GM23338 (cell line): ENCODE results near the gene SH2D5. TPM values are rescaled to one million over a fixed set of nuclear protein-coding genes. Genes with fewer than 3 reads are reported as not detected.

ENCODE experiments used
- ATAC-seq: fragments of 200-7000 bp; cut with Tn5 transposase; 3 replicates; pipeline ENCODE4 v1.9.1; 2020
- DNase-seq: peaks from one replicate; pipeline ENCODE4 v3.0.0-alpha.2; 2015; ENCODE audit warnings: low spot score
- H2AFZ ChIP-seq: fragments of 200-600 bp; sonication (generic); 2 replicates; pipeline ENCODE4 v1.8.0; 2016; ENCODE audit warnings: antibody characterized with exemption, mild to moderate bottlenecking, moderate library complexity
- H3F3A ChIP-seq: fragments of 200-600 bp; sonication (generic); replicated peaks from 2 replicates; pipeline ENCODE4 v1.8.0; 2017; ENCODE audit warnings: antibody characterized with exemption, mixed run types, low read depth
- H3K27ac ChIP-seq: fragments of 200-600 bp; sonication (generic); 2 replicates; pipeline ENCODE4 v1.6.1; 2016; ENCODE audit warnings: low read depth
- H3K27me3 ChIP-seq: fragments of 200-600 bp; sonication (generic); 2 replicates; pipeline ENCODE4 v1.8.0; 2016; ENCODE audit warnings: mild to moderate bottlenecking, mixed run types, moderate library complexity; ENCODE audit not compliant: insufficient read depth
- H3K36me3 ChIP-seq: fragments of 200-600 bp; sonication (generic); 2 replicates; pipeline ENCODE4 v1.8.0; 2016; ENCODE audit warnings: mild to moderate bottlenecking; ENCODE audit not compliant: insufficient read depth
- H3K4me1 ChIP-seq: fragments of 200-600 bp; sonication (generic); 2 replicates; pipeline ENCODE4 v1.8.0; 2016; ENCODE audit warnings: mild to moderate bottlenecking, moderate library complexity; ENCODE audit not compliant: insufficient read depth
- H3K4me2 ChIP-seq: fragments of 200-600 bp; sonication (generic); 2 replicates; pipeline ENCODE4 v1.7.1; 2017; ENCODE audit warnings: mixed run types
- H3K4me3 ChIP-seq: fragments of 200-600 bp; sonication (generic); 2 replicates; pipeline ENCODE4 v1.6.1; 2016; ENCODE audit warnings: mixed run types
- H3K79me2 ChIP-seq: fragments of 200-600 bp; sonication (generic); replicated peaks from 2 replicates; pipeline ENCODE4 v1.8.0; 2017; ENCODE audit warnings: mild to moderate bottlenecking; ENCODE audit not compliant: insufficient read depth
- H3K9me2 ChIP-seq: fragments of 200-600 bp; sonication (generic); 2 replicates; pipeline ENCODE4 v1.8.0; 2017; ENCODE audit not compliant: insufficient read depth
- H4K20me1 ChIP-seq: fragments of 200-600 bp; sonication (generic); replicated peaks from 2 replicates; pipeline ENCODE4 v1.8.0; 2017; ENCODE audit warnings: mild to moderate bottlenecking; ENCODE audit not compliant: insufficient read depth
- H3K27ac Mint-ChIP-seq: 2 replicates; pipeline ENCODE4 v1.8.0; 2020; ENCODE audit warnings: inconsistent platforms, mild to moderate bottlenecking, moderate library complexity, mixed read lengths
- H3K27me3 Mint-ChIP-seq: 3 replicates; pipeline ENCODE4 v1.8.0; 2022; ENCODE audit warnings: low read depth, mild to moderate bottlenecking, moderate library complexity, mixed read lengths, inconsistent platforms; ENCODE audit not compliant: insufficient read depth, poor library complexity
- H3K36me3 Mint-ChIP-seq: 3 replicates; pipeline ENCODE4 v1.8.0; 2021; ENCODE audit warnings: low read depth, mild to moderate bottlenecking, inconsistent platforms, moderate library complexity, mixed read lengths
- H3K4me1 Mint-ChIP-seq: 3 replicates; pipeline ENCODE4 v1.8.0; 2020; ENCODE audit warnings: mild to moderate bottlenecking, inconsistent platforms, mixed read lengths
- H3K4me3 Mint-ChIP-seq: 3 replicates; pipeline ENCODE4 v1.8.0; 2021; ENCODE audit warnings: moderate library complexity, mild to moderate bottlenecking, inconsistent platforms, mixed read lengths
- H3K9me3 Mint-ChIP-seq: 3 replicates; pipeline ENCODE4 v1.8.0; 2020; ENCODE audit warnings: moderate library complexity, mild to moderate bottlenecking, inconsistent platforms, mixed read lengths
- CREB1 ChIP-seq: fragments of 250-450 bp; sonication (Bioruptor Pico); IDR thresholded peaks from 2 replicates; pipeline ENCODE4 v1.5.0; 2020; ENCODE audit warnings: low read depth, mild to moderate bottlenecking, moderate library complexity
- EZH2 ChIP-seq: fragments of 200-600 bp; sonication (generic); IDR thresholded peaks from one replicate; pipeline ENCODE4 v1.8.0; 2017; ENCODE audit warnings: antibody characterized with exemption, mild to moderate bottlenecking, low read depth; ENCODE audit not compliant: unreplicated experiment
- EZH2phosphoT487 ChIP-seq: fragments of 200-600 bp; sonication (generic); IDR thresholded peaks from one replicate; pipeline ENCODE4 v1.8.1; 2018; ENCODE audit warnings: antibody characterized with exemption; ENCODE audit not compliant: unreplicated experiment
- JUNB ChIP-seq: IDR thresholded peaks from one replicate; pipeline ENCODE4 v1.6.1; 2016; ENCODE audit warnings: antibody characterized with exemption; ENCODE audit not compliant: unreplicated experiment
- NANOG ChIP-seq: IDR thresholded peaks from 2 replicates; pipeline ENCODE4 v1.6.1; 2016; ENCODE audit warnings: antibody characterized with exemption, borderline replicate concordance
- ZNF331 ChIP-seq: fragments of 250-450 bp; sonication (Bioruptor Pico); IDR thresholded peaks from 2 replicates; pipeline ENCODE4 v1.5.0; 2020; ENCODE audit warnings: low read depth, mild to moderate bottlenecking, moderate library complexity
- polyA plus RNA-seq: library from polyadenylated mRNA; unstranded; fragments of >200 nt; fragmentation: Nextera tagmentation; extraction: Ambion mirVana; gene quantifications from 2 replicates; pipeline ENCODE4 v1.2.1, GENCODE V29; 2016
- total RNA-seq: library from RNA; depleted of rRNA; stranded (reverse); fragments of >200 nt; shearing (Covaris generic); gene quantifications from 2 replicates; pipeline ENCODE4 v1.2.3, GENCODE V29; 2014
- TF ChIP-seq, protein P1 (sequence below), 2 experiments: fragments of 200-600 bp in 1 of 2; sonication (generic) in 1 of 2; conservative IDR thresholded peaks; 2 replicates each; pipeline versions ENCODE4 v1.5.1 to v1.6.1; 2016 to 2017; ENCODE audit warnings: antibody characterized with exemption in 2 of 2, low read depth in 2 of 2, mild to moderate bottlenecking in 2 of 2, moderate library complexity in 1 of 2
- TF ChIP-seq, protein P2 (sequence below): fragments of 250-450 bp; sonication (Bioruptor Pico); IDR thresholded peaks from 2 replicates; pipeline ENCODE4 v1.5.0; 2020; ENCODE audit warnings: mild to moderate bottlenecking, moderate library complexity

SH2D5 gene
- total and polyA plus RNA-seq, 2 experiments from 2014 or later, result 5.0 to 24.8 TPM

DNA sequence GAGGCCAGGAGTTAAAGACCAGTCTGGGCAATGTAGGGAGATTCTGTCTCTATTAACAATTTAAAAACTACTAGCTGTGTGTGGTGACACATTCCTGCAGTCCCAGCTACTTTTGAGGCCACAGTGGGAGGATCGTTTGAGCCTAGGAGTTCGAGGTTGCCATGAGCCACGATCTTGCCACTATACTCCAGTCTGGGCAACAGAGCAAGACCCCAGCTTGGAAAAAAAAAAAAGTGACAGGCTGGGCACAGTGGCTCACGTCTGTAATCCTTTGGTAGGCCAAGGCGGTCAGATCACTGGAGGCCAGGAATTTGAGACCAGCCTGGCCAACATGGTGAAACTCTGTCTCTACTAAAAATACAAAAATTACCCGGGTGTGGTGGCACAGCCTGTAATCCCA, 27.8 kb upstream of the SH2D5 start:
- H3F3A ChIP-seq, result no peaks in the 10 kb centered on the region
- no peak for ATAC-seq
- H3K9me2 ChIP-seq, result no peaks in the 10 kb centered on the region
- H4K20me1 ChIP-seq, result peaks cover 15% of the 10 kb centered on the region; the same call in 1 of the 2 replicates
- H3K36me3 ChIP-seq, result peaks cover 64% of the 10 kb centered on the region
- Mint-ChIP-seq H3K27me3 (peaks cover 6% of the 10 kb centered on the region), H3K4me3 (no peak overlapping the region), H3K36me3 (peaks cover 93% of the 10 kb centered on the region), H3K9me3 (no peaks in the 10 kb centered on the region), H3K27ac (no peak overlapping the region), H3K4me1 (peaks cover 10% of the 10 kb centered on the region; the same call in 2 of the 3 replicates)
- H3K27ac ChIP-seq, result no peak overlapping the region
- no peak overlapping the region for H2AFZ ChIP-seq
- H3K79me2 ChIP-seq, result no peaks in the 10 kb centered on the region
- no peak for TF ChIP-seq CREB1 (CRISPR knock-in tag)
- no peak for TF ChIP-seq EZH2phosphoT487
- no peaks in the 10 kb centered on the region for H3K27me3 ChIP-seq
- H3K4me3 ChIP-seq, result no peak overlapping the region
- H3K4me1 ChIP-seq, result peaks cover 16% of the 10 kb centered on the region; the same call in 1 of the 2 replicates
- H3K4me2 ChIP-seq, result no peak overlapping the region
- no peak for DNase-seq

DNA sequence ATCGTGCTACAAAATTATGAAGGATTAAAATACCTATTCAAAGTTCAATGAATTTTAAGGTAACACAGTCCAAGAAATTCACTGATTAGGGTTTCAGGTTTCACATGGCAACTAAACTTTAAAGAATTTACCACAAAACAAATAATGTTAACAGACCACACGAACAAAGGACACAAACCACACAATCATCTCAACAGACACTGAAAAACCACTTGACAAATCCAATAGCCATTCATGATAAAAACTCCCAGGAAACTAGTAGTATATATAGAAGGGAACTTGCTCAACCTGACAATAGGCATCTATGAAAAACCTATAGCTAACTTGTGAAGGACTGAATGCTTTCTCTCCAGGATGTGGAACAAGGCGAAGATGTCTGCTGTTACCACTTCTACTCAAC, 21.1 kb upstream of the SH2D5 start:
- TF ChIP-seq, protein P1, sequence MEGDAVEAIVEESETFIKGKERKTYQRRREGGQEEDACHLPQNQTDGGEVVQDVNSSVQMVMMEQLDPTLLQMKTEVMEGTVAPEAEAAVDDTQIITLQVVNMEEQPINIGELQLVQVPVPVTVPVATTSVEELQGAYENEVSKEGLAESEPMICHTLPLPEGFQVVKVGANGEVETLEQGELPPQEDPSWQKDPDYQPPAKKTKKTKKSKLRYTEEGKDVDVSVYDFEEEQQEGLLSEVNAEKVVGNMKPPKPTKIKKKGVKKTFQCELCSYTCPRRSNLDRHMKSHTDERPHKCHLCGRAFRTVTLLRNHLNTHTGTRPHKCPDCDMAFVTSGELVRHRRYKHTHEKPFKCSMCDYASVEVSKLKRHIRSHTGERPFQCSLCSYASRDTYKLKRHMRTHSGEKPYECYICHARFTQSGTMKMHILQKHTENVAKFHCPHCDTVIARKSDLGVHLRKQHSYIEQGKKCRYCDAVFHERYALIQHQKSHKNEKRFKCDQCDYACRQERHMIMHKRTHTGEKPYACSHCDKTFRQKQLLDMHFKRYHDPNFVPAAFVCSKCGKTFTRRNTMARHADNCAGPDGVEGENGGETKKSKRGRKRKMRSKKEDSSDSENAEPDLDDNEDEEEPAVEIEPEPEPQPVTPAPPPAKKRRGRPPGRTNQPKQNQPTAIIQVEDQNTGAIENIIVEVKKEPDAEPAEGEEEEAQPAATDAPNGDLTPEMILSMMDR (conservative IDR thresholded peaks at IDR 0.05; ENCODE audit: low read depth in 2 of 2), result no peak
- TF ChIP-seq EZH2phosphoT487 (no peak), NANOG (no peak), ZNF331 (CRISPR knock-in tag) (no peak), EZH2 (no peak), JUNB (no peak)
- TF ChIP-seq, protein P2, sequence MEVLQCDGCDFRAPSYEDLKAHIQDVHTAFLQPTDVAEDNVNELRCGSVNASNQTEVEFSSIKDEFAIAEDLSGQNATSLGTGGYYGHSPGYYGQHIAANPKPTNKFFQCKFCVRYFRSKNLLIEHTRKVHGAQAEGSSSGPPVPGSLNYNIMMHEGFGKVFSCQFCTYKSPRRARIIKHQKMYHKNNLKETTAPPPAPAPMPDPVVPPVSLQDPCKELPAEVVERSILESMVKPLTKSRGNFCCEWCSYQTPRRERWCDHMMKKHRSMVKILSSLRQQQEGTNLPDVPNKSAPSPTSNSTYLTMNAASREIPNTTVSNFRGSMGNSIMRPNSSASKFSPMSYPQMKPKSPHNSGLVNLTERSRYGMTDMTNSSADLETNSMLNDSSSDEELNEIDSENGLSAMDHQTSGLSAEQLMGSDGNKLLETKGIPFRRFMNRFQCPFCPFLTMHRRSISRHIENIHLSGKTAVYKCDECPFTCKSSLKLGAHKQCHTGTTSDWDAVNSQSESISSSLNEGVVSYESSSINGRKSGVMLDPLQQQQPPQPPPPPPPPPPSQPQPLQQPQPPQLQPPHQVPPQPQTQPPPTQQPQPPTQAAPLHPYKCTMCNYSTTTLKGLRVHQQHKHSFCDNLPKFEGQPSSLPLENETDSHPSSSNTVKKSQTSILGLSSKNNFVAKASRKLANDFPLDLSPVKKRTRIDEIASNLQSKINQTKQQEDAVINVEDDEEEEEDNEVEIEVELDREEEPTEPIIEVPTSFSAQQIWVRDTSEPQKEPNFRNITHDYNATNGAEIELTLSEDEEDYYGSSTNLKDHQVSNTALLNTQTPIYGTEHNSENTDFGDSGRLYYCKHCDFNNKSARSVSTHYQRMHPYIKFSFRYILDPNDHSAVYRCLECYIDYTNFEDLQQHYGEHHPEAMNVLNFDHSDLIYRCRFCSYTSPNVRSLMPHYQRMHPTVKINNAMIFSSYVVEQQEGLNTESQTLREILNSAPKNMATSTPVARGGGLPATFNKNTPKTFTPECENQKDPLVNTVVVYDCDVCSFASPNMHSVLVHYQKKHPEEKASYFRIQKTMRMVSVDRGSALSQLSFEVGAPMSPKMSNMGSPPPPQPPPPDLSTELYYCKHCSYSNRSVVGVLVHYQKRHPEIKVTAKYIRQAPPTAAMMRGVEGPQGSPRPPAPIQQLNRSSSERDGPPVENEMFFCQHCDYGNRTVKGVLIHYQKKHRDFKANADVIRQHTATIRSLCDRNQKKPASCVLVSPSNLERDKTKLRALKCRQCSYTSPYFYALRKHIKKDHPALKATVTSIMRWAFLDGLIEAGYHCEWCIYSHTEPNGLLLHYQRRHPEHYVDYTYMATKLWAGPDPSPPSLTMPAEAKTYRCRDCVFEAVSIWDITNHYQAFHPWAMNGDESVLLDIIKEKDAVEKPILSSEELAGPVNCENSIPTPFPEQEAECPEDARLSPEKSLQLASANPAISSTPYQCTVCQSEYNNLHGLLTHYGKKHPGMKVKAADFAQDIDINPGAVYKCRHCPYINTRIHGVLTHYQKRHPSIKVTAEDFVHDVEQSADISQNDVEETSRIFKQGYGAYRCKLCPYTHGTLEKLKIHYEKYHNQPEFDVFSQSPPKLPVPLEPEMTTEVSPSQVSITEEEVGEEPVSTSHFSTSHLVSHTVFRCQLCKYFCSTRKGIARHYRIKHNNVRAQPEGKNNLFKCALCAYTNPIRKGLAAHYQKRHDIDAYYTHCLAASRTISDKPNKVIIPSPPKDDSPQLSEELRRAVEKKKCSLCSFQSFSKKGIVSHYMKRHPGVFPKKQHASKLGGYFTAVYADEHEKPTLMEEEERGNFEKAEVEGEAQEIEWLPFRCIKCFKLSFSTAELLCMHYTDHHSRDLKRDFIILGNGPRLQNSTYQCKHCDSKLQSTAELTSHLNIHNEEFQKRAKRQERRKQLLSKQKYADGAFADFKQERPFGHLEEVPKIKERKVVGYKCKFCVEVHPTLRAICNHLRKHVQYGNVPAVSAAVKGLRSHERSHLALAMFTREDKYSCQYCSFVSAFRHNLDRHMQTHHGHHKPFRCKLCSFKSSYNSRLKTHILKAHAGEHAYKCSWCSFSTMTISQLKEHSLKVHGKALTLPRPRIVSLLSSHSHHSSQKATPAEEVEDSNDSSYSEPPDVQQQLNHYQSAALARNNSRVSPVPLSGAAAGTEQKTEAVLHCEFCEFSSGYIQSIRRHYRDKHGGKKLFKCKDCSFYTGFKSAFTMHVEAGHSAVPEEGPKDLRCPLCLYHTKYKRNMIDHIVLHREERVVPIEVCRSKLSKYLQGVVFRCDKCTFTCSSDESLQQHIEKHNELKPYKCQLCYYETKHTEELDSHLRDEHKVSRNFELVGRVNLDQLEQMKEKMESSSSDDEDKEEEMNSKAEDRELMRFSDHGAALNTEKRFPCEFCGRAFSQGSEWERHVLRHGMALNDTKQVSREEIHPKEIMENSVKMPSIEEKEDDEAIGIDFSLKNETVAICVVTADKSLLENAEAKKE (CRISPR knock-in tag), result no peak
- H3K27me3 Mint-ChIP-seq, result peaks cover 2% of the 10 kb centered on the region
- DNase-seq (no peak), ATAC-seq (no peak)
- Histone ChIP-seq H2AFZ (no peak overlapping the region), H3K9me2 (no peaks in the 10 kb centered on the region), H3K4me1 (peaks cover 11% of the 10 kb centered on the region; the same call in 1 of the 2 replicates), H3K79me2 (peaks cover 12% of the 10 kb centered on the region; the same call in 1 of the 2 replicates), H3K27me3 (no peaks in the 10 kb centered on the region), H3K4me2 (no peak overlapping the region), H4K20me1 (0 out of 2 replicates have a peak, but pooled peaks cover 7% of the 10 kb centered on the region), H3K4me3 (no peak overlapping the region), H3F3A (no peaks in the 10 kb centered on the region), H3K36me3 (peaks cover 36% of the 10 kb centered on the region), H3K27ac (no peak overlapping the region)
- no peak overlapping the region for H3K27ac Mint-ChIP-seq
- no peak overlapping the region for H3K4me3 Mint-ChIP-seq
- H3K36me3 Mint-ChIP-seq, result peaks cover 63% of the 10 kb centered on the region
- no peaks in the 10 kb centered on the region for H3K4me1 Mint-ChIP-seq
- no peaks in the 10 kb centered on the region for H3K9me3 Mint-ChIP-seq
